Neuron (in vitro differentiated cells): Measurements from ENCODE around the gene ATG7.
"Not testable (repeated sequence)": the region's sequence is repeated elsewhere in the genome, so short reads cannot be mapped to it uniquely, and the experiment has no call there.

Experiments used
- H2AFZ ChIP-seq: one replicate; pipeline ENCODE4 v1.6.1; 2013; ENCODE audit warnings: low read depth, mild to moderate bottlenecking, inconsistent platforms, low read length, moderate library complexity
- H3K27me3 ChIP-seq: one replicate; pipeline ENCODE4 v1.6.1; 2013; ENCODE audit warnings: low read length; ENCODE audit not compliant: insufficient read depth
- H3K36me3 ChIP-seq: one replicate; pipeline ENCODE4 v1.6.1; 2013; ENCODE audit warnings: low read length; ENCODE audit not compliant: insufficient read depth
- H3K4me1 ChIP-seq: one replicate; pipeline ENCODE4 v1.6.1; 2013; ENCODE audit warnings: low read length; ENCODE audit not compliant: insufficient read depth
- H3K4me3 ChIP-seq: 2 replicates; pipeline ENCODE4 v1.5.1; 2013; ENCODE audit warnings: mild to moderate bottlenecking, low read length, moderate library complexity
- H3K9me3 ChIP-seq: one replicate; pipeline ENCODE4 v1.6.1; 2013; ENCODE audit warnings: low read length

Gene ATG7

DNA sequence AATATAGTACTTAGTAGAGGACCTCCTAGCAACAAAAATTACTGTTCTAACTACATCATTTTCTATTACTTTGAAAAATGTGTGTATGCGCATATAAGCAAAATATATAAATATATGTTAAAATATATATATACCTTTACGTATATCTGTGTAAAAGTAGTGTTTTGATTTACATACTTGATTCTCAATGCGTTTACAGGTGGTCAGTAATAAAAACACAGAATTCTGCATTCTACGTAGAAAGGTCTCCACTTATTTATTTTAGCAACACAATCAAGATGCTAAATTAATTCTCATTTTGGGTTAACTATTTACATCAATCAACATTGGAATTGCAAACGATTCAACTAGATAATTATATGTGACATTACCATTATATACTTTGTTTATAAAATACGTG, 158.0 kb downstream of the ATG7 start:
- Histone ChIP-seq H3K4me3 (no peak overlapping the region), H3K9me3 (no peaks in the 10 kb centered on the region)

DNA sequence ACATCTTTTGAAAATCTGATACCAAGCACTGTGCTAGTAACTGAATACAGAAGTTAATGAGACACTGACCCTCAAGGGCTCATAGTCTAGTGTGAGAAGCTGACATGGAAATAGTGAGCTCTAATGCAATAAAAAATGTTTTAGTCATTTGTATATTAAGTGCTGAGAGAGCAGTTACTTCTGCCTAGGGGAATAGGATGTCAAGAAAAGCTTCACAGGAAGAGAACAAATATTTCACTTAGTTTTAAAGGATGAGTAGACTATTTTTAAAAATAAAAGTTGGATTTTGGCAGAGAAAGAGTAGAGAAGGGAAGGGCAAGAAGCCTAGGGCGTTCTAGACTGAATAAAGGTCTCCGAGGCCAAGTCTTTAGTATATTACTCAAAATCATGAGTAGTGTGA, 158.4 kb downstream of the ATG7 start:
- Histone ChIP-seq H2AFZ (no peak overlapping the region), H3K4me3 (no peak overlapping the region), H3K36me3 (no peaks in the 10 kb centered on the region), H3K9me3 (no peaks in the 10 kb centered on the region), H3K4me1 (no peaks in the 10 kb centered on the region), H3K27me3 (no peaks in the 10 kb centered on the region)

More for the DNA sequence above, 158.0 kb downstream of the ATG7 start:
- H3K36me3 ChIP-seq, result no peaks in the 10 kb centered on the region
- H2AFZ ChIP-seq, result no peak overlapping the region
- H3K4me1 ChIP-seq, result no peaks in the 10 kb centered on the region
- H3K27me3 ChIP-seq, result no peaks in the 10 kb centered on the region

- no peaks in the 10 kb centered on the region for H3K27me3 ChIP-seq
- no peak overlapping the region for H2AFZ ChIP-seq
- H3K4me3 ChIP-seq, result no peak overlapping the region
- no peaks in the 10 kb centered on the region for H3K36me3 ChIP-seq
- H3K4me1 ChIP-seq, result no peaks in the 10 kb centered on the region
- H3K9me3 ChIP-seq, result no peaks in the 10 kb centered on the region
Measured at GRCh38 chr3:11431319-11431718, 159.1 kb downstream of the ATG7 start.

- no peaks in the 10 kb centered on the region for H3K27me3 ChIP-seq
- H3K4me3 ChIP-seq, result no peak overlapping the region
- H2AFZ ChIP-seq, result no peak overlapping the region
- H3K36me3 ChIP-seq, result no peaks in the 10 kb centered on the region
- H3K4me1 ChIP-seq, result no peaks in the 10 kb centered on the region
- no peaks in the 10 kb centered on the region for H3K9me3 ChIP-seq
Measured at GRCh38 chr3:11434017-11434526, 161.9 kb downstream of the ATG7 start.

DNA sequence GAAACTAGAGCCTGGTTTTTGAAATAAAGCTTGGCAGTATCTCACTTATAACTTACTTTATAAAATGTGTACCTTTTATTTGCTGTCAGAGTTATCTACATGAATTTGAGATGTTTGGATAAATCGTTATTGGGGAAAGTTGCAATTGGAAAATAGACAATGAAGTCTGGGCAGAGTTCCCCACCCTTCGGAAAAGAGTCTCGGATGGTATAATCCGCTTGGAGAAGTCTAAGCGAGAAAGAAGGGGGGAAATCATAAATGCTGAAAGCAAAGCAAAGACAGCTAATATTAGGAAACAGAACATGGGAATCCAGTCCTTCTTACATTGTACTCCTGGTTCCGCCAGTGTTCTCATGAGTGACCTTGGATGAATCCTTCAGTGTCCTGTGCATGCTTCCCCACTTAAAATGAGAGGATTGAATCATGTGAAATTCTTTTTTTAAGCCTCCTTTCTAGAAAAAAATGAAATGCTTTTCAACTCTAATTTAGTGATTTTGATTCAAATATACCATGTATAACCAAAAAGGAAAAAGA, 162.4 kb downstream of the ATG7 start:
- Histone ChIP-seq H3K36me3 (no peaks in the 10 kb centered on the region), H3K9me3 (peaks cover 2% of the 10 kb centered on the region), H2AFZ (no peak overlapping the region), H3K4me1 (no peaks in the 10 kb centered on the region), H3K27me3 (no peaks in the 10 kb centered on the region), H3K4me3 (no peak overlapping the region)

DNA sequence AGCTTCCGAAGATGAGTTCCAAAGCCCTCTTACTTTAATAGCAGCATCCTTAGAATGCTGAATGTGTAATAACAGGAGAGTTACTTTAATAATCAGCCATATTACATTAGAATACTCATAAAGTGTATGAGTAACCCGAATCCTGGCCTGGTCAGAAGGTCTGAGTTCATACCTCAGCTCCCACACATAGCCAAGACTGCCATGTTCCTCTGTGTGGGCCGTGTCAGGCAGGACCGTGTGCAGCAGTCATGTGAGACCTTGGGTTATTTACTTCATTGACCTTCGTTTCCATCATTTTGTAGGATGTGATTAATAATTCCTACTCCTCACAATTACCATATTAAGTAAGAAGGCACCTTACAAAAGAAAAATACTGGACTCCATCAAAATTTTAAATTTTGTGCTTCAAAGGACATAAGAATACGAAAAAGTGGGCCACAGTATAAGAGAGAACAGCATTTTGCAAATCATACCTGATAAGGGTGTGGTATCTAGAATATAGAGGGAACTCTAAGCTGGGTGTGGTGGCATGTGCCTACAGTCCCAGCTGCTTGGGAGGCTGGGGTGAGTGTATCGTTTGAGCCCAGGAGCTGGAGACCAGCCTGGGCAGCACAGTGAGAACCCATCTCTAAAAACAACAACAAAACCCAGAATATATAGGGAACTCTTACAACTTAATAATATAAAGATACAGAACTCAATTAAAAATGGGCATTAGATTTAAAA, 163.4 kb downstream of the ATG7 start:
- H3K4me1 ChIP-seq, result no peaks in the 10 kb centered on the region
- H3K36me3 ChIP-seq, result no peaks in the 10 kb centered on the region
- H3K9me3 ChIP-seq, result peaks cover 2% of the 10 kb centered on the region
- no peak overlapping the region for H2AFZ ChIP-seq
- no peak overlapping the region for H3K4me3 ChIP-seq
- no peaks in the 10 kb centered on the region for H3K27me3 ChIP-seq

DNA sequence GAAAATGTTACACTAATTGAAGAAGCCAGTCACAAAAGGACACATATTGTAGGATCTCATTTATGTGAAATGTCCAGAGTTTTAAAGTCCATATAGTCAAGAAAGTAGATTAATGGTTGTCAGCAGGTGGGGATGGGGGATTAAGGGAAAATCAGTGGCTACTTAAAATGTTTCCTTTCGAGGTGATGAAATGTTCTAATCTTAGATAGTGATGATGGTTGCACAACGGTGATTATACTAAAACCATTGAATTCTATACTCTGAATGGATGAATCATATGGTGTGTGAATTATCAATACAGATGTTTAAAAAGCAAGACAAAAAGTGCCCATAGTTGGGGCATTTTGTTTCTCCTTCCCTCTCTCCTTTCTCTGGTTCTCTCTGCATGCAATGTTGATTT, 164.6 kb downstream of the ATG7 start:
- no peaks in the 10 kb centered on the region for H3K27me3 ChIP-seq
- no peak overlapping the region for H3K4me3 ChIP-seq
- no peaks in the 10 kb centered on the region for H3K4me1 ChIP-seq
- no peak overlapping the region for H2AFZ ChIP-seq
- no peaks in the 10 kb centered on the region for H3K36me3 ChIP-seq
- H3K9me3 ChIP-seq, result peaks cover 2% of the 10 kb centered on the region

- H3K27me3 ChIP-seq, result no peaks in the 10 kb centered on the region
- no peaks in the 10 kb centered on the region for H3K4me1 ChIP-seq
- H3K9me3 ChIP-seq, result peaks cover 2% of the 10 kb centered on the region
- H2AFZ ChIP-seq, result no peak overlapping the region
- H3K36me3 ChIP-seq, result no peaks in the 10 kb centered on the region
- H3K4me3 ChIP-seq, result no peak overlapping the region
Measured at GRCh38 chr3:11437506-11437905, 165.3 kb downstream of the ATG7 start.

DNA sequence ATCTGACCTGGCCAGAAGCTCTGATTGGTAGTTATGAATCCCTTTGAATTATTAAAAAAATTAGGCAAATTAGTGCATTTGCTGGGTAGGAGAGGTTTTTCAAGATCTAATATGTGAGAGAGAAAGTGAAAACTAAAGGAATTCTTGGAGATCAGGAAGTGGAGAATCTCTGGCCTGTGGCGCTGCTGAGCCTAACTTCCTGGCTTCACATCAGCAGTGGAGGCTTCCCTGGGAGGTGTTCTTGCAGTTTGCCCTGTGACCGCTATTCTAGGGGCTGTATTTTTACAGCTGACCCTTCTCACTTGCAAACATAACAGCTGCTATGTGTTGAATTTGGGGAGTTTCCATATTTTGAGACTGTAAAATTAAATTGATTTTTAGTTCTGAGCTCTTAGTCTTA, 166.4 kb downstream of the ATG7 start:
- peaks cover 2% of the 10 kb centered on the region for H3K9me3 ChIP-seq
- H3K4me1 ChIP-seq, result no peaks in the 10 kb centered on the region
- no peak overlapping the region for H2AFZ ChIP-seq
- no peak overlapping the region for H3K4me3 ChIP-seq
- H3K36me3 ChIP-seq, result no peaks in the 10 kb centered on the region
- H3K27me3 ChIP-seq, result no peaks in the 10 kb centered on the region

GRCh38 chr3:11441346-11441745, 169.1 kb downstream of the ATG7 start:
- not testable (repeated sequence) for H3K27me3 ChIP-seq, H3K9me3 ChIP-seq, H3K4me1 ChIP-seq, H2AFZ ChIP-seq, H3K36me3 ChIP-seq, H3K4me3 ChIP-seq

DNA sequence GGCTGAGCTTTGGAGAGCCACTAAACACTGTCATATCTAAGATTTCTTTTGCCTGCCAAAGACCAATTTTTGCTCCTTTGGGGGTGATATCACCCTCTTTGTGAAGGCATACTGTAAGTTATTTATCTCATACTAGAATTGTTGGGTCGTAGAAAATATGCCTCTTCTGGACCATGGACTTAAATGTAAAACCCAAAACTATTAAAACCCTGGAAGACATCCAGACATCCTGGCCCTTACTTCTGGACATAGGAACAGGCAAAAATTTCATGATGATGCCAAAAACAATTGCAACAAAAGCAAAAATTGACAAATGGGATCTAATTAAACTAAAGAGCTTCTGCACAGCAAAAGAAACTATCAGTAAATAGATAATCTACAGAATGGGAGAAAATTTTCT, 172.2 kb downstream of the ATG7 start:
- Histone ChIP-seq H3K9me3 (peaks cover 1% of the 10 kb centered on the region), H3K36me3 (no peaks in the 10 kb centered on the region), H3K27me3 (no peaks in the 10 kb centered on the region), H2AFZ (no peak overlapping the region), H3K4me1 (no peaks in the 10 kb centered on the region), H3K4me3 (no peak overlapping the region)

DNA sequence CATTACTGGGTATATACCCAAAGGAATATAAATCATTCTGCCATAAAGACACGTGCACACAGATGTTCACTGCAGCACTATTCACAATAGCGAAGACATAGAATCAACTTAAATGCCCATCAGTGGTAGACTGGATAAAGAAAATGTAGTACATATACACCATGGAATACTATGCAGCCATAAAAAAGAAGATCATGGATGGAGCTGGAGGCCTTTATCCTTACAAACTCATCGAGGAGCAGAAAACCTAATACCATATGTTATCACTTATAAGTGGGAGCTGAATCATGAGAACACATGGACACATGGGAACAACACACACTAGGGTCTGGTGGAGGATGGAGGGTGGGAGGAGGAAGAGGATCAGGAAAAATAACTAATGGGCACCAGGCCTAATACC, 173.0 kb downstream of the ATG7 start:
- not testable (repeated sequence) for H3K36me3 ChIP-seq, H3K4me3 ChIP-seq, H3K4me1 ChIP-seq, H3K9me3 ChIP-seq, H2AFZ ChIP-seq, H3K27me3 ChIP-seq

GRCh38 chr3:11445883-11446282, 173.7 kb downstream of the ATG7 start:
- H2AFZ ChIP-seq, result no peak overlapping the region
- no peaks in the 10 kb centered on the region for H3K4me1 ChIP-seq
- H3K27me3 ChIP-seq, result no peaks in the 10 kb centered on the region
- no peaks in the 10 kb centered on the region for H3K9me3 ChIP-seq
- H3K4me3 ChIP-seq, result no peak overlapping the region
- H3K36me3 ChIP-seq, result no peaks in the 10 kb centered on the region
